Eye (tissue), 1 donor: ENCODE measurements around the gene C1RL.

Source experiments
- DNase-seq: peaks from one replicate; pipeline ENCODE4 v3.0.0-alpha.2; 2015

The C1RL gene

DNA sequence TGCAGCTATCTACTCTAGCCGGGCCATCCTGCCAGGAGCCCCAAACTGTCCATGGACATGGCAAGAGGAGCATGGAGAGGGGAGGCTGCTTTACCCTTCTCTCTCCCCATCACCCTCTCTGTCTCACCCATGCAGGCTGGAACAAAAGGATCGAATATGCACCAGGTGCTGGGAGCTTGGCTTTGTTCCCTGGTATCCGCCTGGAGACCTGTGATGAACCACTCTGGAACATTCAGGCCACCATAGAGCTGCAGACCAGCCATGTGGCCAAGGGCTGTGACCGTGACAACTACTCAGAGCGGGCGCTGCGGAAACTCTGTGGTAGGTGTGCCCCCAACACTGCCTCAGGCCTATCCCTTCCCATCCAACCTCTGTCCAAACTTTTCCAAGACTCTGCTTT is 27.1 kb upstream of the C1RL start:
- DNase-seq = no peak

DNA sequence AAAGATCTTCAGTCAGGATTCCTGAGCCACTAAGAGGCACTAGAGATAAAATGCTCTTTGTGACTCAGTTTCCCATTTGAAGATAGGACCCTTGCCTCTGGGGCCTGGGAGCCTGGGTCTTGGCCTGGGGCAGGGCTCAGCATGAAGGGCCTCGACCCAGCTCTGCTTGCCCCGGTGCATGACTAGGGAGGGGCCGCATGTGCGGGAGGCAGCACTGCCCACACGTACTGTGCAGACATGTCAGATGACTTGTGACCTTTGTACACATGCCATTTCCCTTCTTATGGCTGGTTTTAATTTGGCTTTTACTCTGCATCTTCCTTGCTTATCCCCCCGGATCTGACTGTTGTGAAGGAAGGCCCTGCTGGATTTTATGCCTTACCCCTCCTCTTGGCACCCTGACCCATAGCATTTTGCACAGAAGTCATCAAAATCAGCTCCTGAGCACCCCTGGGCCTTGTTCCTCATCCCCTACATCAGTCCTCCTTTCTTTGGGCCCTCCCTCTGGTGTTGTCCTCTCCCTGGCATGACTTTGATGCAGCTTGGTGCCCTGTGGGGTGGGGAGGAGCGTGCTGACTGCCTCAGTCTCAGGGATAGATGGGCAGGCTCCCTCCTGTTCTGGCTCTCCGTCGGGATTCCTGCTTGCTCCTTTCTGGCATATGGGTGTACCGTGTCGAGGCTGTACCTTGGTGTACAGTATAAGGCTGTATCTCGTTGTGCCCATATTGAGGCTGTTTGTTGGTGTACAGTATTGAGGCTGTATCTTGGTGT is 25.6 kb upstream of the C1RL start:
- DNase-seq = no peak

DNA sequence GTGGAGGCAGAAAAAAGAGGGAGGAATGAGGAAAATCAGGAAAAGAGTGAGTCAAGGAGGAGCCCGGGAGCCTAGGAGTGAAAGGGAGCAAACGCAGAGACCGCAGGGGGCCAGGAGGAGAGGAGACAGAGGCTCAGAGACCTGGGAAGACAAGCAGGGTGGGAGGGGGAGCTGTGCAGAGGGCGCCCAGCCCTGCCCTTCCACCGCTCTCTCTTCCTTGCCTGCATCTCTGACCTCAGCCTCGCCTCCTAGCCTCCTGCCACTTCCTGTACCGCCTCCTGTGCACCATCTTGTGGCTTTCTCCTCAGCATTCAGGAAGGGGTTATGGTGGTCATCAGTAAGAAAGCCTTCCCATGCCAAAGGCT is 22.5 kb upstream of the C1RL start:
- DNase-seq = no peak

DNA sequence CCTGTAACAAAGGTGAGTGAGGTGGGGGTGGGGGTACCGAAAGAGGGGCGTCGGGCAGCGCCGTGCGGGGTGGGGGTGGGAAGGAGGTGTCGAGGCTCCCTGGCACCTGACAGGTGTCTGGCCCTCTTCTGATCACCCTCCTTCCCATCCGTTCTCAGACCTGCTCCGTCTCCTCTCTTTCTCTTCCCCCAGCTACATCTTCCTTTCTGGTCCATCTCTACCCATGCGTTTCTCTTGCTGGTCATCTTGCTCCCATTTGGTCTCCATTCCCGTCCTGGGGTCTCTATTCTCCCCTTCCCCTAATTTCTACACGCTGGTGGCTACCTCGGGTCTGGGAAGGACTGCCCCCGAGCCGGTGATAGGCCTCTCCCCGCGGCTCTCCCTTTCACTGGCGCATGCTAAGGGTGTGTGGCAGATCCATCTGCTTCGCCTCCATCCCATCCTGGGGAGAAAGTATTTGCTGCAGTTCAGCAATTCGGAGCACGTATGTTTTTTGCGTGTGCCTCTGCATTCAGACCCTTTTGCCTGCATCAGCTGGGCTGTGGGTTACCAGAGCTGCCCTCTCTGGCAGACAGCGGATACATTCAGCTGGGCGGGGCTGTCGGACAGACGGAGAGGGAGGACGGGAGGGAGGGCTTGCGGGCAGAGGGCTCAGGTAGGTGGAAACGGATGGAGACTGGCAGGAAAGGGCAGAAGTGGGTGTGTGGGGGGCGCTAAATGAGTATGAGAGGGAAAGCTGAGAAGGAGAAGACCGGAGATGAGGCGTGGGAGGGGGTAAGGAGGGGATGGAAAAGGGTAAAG is 21.9 kb upstream of the C1RL start:
- peak; percentile 79 for DNase-seq

DNA sequence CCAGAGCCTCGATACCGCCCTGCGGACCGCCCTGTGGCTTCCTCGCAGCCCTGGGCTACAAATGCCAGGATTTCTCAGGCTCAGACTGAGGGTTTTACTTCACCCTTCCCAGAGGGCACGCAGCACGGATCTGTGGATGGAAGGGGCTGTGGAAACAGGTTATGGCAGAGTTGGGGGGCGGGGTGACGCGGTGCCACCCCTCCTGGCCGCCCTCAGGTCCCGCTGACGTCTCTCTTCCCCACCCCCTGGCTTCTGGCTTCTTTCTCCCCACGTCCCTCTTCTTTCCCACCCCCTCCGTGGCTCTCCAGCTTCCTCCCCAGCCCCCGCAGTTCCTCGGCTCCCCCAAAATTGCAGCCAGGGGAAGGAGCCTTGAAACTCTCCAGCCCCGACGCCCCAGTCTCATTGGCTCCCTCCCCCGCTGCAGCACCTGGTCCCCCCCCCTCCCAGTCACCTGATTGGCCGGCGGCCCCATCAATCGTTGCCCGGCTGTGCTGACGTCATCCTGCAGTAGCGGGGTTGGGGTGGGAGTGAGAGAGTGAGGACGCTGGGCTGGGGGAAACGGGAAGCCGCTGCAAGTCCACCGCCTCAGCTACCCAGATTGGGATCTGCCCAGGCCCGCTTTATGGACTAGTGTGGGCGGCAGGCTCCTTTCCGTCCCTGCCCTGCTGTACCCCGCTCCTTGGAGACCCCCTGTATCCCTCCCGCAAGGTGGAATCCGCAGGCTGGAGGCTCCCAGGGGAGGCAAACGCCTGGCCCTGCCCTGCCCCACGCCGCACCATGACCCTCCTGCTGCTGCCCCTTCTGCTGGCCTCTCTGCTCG is 21.1 kb upstream of the C1RL start, which contains the start of gene CLSTN3:
Gene CLSTN3, plus strand, starts transcription at position 500 of the 820 bp plus-strand sequence. Its CDS starts 278 bp downstream, at position 778.
- peak; percentile 97 for DNase-seq

DNA sequence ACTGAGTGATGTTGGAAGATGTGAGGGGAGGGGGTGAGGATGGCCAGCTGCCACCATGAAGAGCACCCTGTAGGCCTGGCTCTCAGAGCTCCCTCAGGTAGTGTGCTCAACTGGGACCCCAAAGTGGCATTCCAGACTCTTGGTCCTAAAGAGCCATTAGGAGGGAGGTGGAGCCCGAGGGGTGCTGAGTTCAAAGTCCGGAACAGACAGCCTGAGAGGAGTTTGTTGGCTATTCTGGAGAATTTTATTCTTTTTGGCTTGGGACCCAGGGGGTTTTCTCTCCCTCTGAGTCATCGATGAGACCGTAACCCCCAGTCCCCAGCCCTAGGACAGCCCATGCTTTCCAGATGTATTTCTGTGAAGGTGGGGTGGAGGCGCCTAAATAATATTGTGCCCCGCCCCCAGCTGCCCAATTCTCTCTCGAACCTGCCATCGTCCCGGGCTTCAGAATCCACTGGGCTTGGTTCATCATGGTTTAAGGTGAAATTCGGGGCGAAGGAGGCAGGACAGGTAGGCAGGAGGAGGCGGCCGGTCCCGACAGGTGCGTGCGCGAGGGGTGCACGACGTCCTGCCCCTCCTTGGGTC is 20.4 kb upstream of the C1RL start:
- DNase-seq = no peak

DNA sequence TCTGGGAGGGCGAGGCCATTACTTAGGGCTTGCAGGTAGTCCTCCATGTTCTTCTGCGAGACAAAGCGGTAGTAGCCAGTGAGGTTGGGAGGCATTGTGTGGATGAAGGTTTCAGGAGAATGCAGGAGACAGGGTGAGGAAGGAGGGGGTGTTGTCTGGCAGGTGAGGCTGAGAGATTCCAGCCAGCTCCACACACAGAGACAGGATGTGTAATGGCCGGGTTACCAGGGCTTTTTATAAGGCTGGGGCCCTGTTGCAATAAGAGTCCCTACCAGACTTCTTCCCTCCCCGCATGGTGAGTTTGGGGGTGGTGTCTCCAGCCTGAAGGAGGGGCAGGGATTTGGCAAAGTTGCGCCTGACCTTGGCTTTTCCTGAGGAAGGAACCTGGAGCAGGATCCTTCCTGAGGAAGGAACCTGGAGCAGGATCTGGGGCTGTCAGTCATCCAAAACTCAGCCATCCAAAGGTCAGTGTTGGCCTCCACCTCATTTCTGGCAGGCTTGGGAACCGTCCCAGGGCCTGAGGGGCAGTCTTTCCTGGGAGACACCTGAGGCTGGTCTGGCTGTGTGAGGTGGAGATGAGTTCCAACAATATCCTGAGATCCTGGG is 19.8 kb upstream of the C1RL start, which contains the start of gene RBP5:
Gene RBP5, minus strand, starts transcription at position 209 of the 606 bp plus-strand sequence. Its CDS starts 114 bp downstream, at position 95.
- DNase-seq = no peak

DNA sequence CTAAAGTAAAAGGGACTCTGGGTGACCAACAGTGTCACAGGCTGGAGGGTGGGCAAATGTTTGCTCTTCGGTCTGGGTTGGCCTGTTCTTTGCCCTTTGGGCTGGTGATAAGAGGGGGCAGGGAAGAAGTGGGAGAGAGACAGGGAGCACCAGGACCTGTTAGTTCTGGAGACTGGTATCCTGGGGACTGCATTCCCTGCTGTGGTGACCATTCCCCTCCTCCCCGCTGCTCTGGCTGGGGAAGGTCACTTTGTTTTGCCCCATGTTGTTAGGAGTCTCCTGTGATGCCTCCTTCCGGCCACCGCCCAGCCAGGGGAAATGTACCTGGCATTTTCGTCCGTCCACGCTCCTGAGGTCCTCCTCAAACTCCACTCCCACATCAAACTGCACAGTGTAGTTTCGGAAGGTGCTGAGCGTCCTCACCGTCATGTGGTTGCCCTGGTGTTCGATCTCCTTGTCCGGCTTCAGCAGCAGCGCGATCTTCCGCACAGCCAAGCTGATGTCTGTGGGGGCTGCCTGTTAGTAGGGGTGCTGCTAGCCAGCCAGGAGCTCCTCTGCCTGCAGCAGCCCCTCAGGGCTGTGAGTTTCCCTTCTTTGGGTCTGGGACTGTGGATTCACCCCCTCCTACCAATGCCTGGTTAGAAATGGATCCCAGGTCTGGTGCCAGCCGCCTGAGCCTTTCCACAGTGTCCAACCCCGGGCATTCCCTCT is 19.1 kb upstream of the C1RL start:
- DNase-seq = no peak

DNA sequence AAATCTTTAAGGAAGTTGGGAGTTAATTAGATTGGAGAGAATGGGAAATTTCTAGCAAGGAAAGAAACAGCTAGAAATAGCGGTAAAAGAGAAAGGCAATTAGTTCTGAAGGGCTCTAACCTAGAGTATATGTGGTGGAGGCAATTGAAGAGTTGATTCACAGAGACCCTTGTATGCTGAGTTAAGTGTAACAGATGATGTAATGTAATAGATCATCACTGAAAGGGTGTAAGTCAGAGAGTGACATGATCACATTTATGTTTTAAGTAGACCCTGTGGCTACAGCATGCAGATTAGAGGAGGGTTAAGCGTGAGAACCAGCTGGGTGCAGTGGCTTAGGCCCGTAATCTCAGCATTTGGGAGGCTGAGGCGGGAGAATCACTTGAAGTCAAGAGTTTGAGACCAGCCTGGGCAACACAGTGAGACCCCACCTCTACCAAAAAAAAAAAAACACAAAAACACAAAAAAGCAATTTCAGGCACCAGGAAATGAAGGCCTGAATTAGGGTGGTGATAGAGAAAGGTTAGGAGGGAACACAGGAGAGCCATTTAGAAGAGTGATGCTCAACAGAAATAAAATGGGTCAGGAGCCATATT is 16.7 kb upstream of the C1RL start:
- DNase-seq = no peak

DNA sequence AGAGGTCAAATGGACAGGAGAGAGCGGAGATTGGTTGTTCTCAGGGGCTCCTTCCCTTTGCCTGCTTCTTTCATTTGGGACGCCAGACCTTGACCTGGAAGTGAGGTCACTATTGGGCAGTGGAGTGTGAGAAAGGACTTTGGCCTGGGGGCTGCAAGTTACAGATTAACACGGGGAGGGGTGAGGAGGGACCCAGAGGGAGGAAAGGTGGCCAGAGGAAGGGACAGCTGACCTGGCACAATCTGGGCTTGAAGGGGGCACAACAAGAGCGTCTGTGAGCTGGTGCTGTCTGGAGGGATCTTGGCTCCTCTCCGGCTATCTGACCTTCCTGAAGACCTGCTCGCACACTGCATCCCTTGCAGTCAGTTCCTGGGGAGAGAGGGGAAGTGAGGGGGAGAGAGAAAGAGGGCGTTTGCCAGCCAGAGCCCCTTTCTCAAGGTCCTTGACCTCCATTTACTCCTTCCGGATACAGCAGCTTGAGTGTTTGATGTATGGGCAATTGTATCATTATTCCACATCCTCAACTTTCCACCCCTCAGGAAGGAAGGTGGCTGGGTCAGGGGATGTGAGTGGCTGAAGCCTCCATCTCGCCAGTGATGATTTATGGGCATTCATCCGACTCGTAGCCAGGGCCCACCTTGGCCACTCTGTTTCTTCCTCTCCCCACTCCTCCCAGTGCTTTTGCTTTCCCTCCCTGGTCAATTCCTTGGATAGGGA is 14.9 kb upstream of the C1RL start:
- DNase-seq = no peak

DNA sequence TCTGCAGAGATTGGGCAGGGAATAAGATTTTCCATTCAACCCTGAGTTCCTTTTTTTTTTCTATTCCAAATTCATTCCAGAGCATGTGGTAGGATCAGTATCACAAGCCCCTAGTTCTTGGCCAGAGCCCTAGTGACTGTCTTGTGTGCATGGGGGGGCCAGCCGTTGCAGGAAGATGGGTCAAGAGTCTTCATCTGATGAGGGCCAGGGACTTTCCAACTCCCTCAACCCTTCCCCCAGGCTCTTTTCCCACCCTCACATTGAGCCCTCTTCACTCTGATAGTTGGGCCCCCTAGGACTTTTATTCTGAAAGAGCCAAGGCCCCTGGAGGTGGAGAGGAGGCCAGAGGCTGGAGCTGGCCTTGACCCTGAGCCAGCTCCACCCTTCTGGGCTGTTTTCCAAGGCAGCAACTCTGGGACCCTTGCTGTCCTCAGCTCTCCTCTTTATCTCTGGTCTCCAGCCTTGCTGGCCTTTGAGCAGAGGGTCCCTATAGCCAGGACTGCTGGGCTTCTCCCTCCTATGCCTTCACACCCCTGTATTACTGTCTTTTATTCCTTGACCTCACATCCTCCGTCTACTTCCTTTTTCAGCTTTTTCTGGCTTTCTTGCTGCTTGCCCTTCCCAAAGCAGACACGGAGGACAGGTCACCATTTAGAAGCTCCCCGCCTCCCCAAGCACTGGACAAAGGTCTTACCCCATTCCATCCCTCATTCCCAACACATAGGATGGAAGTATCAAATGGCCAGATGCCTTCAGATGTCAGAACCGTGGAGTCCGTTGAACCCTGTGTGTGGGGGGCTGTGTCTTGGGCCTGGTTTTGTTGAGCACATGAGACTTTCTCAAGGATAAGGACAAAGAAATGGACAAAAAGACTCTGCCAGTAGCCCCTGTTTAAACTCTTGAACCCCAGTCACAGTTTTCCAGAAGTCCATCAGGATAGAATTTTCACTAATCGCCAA is 14.1 kb upstream of the C1RL start:
- DNase-seq = no peak

DNA sequence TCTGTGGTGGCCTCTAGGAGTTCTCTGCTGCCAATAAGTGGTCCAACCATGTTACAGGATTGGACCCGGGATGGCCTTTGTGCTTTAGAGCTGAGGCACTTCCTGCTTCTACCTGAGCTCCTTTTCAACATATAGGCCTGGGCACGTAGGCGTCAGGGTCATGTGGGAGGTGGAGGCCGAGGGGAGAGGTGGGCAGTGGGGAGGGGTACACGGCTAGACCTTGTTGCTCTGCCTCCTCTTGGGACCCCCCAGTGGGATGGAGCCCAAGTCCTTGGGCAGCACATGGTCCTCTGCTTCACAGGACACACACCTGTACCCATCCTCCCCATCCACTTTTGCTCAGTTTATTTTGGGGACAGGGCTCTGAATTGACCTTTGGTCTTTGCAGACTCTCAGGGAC is 12.3 kb upstream of the C1RL start:
- no peak for DNase-seq

DNA sequence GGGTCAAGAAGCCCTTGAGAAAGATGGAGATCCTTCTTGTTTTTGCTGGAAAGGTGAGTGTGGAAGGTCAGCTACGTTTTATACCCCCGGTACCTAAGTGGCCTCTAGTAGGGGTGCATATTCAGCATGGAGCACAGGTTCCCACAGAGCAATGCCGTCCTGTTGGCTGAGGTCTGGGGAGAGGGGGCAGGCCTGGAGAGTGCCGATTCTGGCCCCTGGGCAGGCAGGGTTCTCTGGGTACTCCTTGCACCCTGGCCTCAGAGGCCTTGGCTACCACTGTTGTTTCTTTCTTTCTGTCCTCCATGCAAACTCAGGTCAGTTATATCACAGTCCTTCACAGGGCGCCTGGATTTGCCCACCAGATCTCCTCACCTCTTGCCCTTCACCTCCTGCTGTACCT is 11.2 kb upstream of the C1RL start:
- no peak for DNase-seq

DNA sequence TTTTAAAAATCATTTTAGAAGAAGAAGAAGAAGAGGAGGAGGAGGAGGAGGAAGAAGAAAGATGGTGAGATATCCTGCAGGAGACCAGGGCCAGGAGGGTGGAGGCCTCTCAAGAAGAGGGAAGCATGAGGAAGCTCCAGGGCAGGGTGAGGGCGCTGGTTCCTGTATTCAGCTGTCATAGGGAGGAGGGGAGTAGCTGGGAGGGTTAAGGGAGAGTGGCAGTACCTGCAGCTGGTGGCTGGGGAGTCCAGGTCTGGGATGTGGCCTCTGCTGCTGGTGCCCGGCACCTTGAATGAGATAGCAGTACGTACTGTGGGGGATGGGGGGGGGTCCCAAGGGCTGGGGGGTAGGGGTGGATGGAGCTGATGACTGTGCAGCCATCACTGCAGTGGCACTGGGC is 9.9 kb upstream of the C1RL start:
- DNase-seq = no peak

DNA sequence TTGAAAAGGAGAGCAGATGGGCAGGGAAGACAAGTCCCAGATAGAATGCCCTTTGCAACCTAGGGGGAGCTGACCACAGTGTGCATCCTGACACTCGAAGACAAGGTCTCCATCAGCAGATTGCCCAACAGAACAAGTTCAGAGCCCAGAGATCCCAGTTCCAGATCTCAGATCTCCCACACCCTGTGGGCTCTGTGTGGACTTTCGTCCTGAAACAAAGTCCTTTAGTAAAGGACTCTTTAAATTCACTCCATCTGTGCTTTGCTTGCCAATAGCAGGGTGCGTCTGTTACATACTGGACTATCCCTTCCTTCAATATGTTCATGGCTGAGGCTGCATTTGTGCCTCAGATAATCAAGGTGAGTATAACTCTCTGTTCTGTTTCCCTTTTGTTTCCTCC is 8.7 kb upstream of the C1RL start:
- DNase-seq = no peak

DNA sequence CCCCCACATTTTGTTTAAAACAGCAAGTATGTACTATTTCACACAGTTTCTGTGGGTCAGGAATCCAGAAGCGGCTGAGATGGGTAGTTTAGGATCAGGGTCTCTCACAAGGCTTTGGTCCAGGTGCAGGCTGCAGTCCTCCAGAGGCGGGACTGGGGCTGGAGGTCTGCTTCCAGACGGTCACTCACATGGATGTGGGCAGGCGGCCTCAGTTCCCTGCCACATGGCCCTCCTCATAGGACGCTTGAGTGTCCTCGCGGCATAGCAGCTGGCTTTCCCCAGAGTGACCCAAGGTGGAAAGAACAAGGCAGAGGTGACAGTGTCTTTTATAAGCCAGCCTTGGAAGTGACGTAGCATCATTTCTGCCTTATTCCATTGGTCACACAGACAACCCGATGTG is 7.9 kb upstream of the C1RL start:
- no peak for DNase-seq

DNA sequence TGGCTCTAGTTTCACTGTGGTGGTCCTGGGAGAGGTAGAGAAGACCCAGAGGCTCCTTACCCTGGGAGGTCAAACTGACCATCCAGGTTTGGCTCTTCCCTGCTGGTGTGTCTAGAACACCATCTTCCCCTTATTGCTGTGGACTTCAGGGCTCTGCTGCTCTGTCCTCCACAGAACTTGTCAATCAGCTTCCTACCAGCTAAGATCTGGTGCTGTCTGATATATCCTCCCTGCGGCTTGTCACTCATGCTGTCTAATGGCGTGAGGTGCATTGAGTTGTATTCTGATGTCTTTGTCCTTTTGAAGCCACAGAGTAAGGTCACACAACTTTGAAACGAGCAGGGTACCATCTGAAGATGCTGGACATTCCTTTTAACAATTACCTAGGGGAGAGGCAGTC is 7.2 kb upstream of the C1RL start:
- no peak for DNase-seq

DNA sequence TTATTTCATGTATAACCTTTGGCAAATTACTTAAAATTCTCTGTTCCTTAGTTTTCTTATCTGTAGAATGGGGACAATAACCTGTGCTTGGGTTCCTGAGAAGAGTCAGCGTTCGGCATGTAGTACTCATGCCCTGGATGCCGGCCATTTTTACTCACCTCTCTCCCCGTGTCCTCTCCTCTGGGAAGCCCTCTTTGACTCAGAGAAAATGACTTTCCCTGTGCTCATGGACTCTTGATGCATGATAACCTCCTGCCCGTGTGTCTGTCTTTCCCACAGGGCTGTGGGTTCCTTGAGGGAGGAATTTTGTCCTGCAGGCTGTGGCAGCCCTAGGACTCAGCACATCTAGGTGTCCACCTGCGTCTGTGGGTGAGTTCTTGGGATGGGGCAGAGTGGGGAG is 5.8 kb upstream of the C1RL start:
- no peak for DNase-seq

DNA sequence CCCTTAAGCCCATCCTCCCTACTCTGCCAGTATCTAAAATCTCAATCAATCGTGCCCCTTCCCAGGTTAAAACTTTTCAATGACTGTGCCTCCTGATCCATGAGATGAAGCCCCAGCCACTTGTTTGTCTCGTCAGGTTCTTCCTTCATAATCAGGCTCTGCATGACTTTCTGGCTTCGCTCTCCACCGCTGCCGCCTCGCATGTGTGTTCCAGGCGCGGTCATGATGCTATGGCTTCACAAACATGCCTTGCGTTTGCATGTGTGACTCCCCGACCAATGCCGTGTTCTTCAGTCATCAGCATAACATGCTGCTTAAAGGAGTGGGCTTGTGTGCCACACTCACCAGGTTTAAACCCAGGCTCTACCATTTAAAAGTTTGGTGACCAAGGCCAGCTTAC is 5.0 kb upstream of the C1RL start:
- no peak for DNase-seq
